Karpas-422 (cell line): ENCODE results near the gene FXYD2. TPM values are rescaled to one million over a fixed set of nuclear protein-coding genes. Genes with fewer than 3 reads are reported as not detected.

Experiments used
- DNase-seq: peaks from one replicate; pipeline ENCODE4 v3.0.0-alpha.2; 2015
- H2AFZ ChIP-seq: fragments of 200-600 bp; sonication (generic); 2 replicates; pipeline ENCODE4 v1.6.1; 2014; ENCODE audit warnings: antibody characterized with exemption, low read length, mixed read lengths
- H3K27ac ChIP-seq: fragments of 200-600 bp; sonication (generic); 2 replicates; pipeline ENCODE4 v1.5.1; 2014; ENCODE audit warnings: mild to moderate bottlenecking, low read length, moderate library complexity
- H3K27me3 ChIP-seq: fragments of 200-600 bp; sonication (generic); 2 replicates; pipeline ENCODE4 v1.6.1; 2014; ENCODE audit warnings: low read length, mixed read lengths
- H3K36me3 ChIP-seq: fragments of 200-600 bp; sonication (generic); 2 replicates; pipeline ENCODE4 v1.6.1; 2014; ENCODE audit warnings: low read length, mixed read lengths; ENCODE audit not compliant: insufficient read depth
- H3K4me1 ChIP-seq: fragments of 200-600 bp; sonication (generic); 2 replicates; pipeline ENCODE4 v1.6.1; 2014; ENCODE audit warnings: mild to moderate bottlenecking, low read length, mixed read lengths
- H3K4me2 ChIP-seq: fragments of 200-600 bp; sonication (generic); 2 replicates; pipeline ENCODE4 v1.6.1; 2014; ENCODE audit warnings: low read length, low read depth, mild to moderate bottlenecking; ENCODE audit not compliant: poor library complexity, severe bottlenecking
- H3K4me3 ChIP-seq: fragments of 200-600 bp; sonication (generic); 2 replicates; pipeline ENCODE4 v1.5.1; 2014; ENCODE audit warnings: mild to moderate bottlenecking, antibody characterized with exemption, low read length, mixed read lengths
- H3K79me2 ChIP-seq: fragments of 200-600 bp; sonication (generic); 2 replicates; pipeline ENCODE4 v1.6.1; 2014; ENCODE audit warnings: mild to moderate bottlenecking, low read length, mixed read lengths
- H3K9ac ChIP-seq: fragments of 200-600 bp; sonication (generic); 2 replicates; pipeline ENCODE4 v1.6.0; 2014; ENCODE audit warnings: low read length
- H3K9me2 ChIP-seq: fragments of 200-600 bp; sonication (generic), shearing (Covaris generic); replicated peaks from 2 replicates; pipeline ENCODE4 v1.6.0; 2014; ENCODE audit warnings: mild to moderate bottlenecking, low read length, moderate library complexity; ENCODE audit not compliant: insufficient read depth
- H3K9me3 ChIP-seq: fragments of 300-700, 200-600 bp; sonication (generic); 2 replicates; pipeline ENCODE4 v1.6.1; 2014; ENCODE audit warnings: low read length, mixed read lengths
- H4K20me1 ChIP-seq: fragments of 200-600 bp; sonication (generic); 2 replicates; pipeline ENCODE4 v1.6.1; 2014; ENCODE audit warnings: mild to moderate bottlenecking, antibody characterized with exemption, low read length, low read depth; ENCODE audit not compliant: insufficient read depth
- total RNA-seq: library from RNA; depleted of rRNA; stranded (reverse); fragments of >200 nt; shearing (Covaris generic); gene quantifications from 2 replicates; pipeline ENCODE4 v1.2.3, GENCODE V29; 2014; ENCODE audit warnings: low replicate concordance

FXYD2 gene
- total RNA-seq, 1 experiment from 2014 or later = 3.1 TPM

GRCh38 chr11:117852309-117852708, 27.8 kb upstream of the FXYD2 start:
- no peaks in the 10 kb centered on the region for H3K27me3 ChIP-seq
- H3K36me3 ChIP-seq = no peaks in the 10 kb centered on the region
- no peak overlapping the region for H3K4me3 ChIP-seq
- no peaks in the 10 kb centered on the region for H4K20me1 ChIP-seq
- no peak overlapping the region for H3K27ac ChIP-seq
- H3K4me1 ChIP-seq = no peaks in the 10 kb centered on the region
- no peaks in the 10 kb centered on the region for H3K9me3 ChIP-seq
- no peak overlapping the region for H3K4me2 ChIP-seq
- DNase-seq = no peak
- H3K9me2 ChIP-seq = no peaks in the 10 kb centered on the region
- no peaks in the 10 kb centered on the region for H3K79me2 ChIP-seq
- no peak overlapping the region for H3K9ac ChIP-seq
- no peak overlapping the region for H2AFZ ChIP-seq

- Histone ChIP-seq H2AFZ (no peak overlapping the region), H3K4me2 (no peak overlapping the region), H4K20me1 (no peaks in the 10 kb centered on the region), H3K27me3 (no peaks in the 10 kb centered on the region), H3K79me2 (no peaks in the 10 kb centered on the region), H3K27ac (no peak overlapping the region), H3K36me3 (no peaks in the 10 kb centered on the region), H3K4me3 (no peak overlapping the region), H3K9me3 (no peaks in the 10 kb centered on the region), H3K9me2 (no peaks in the 10 kb centered on the region), H3K4me1 (no peaks in the 10 kb centered on the region), H3K9ac (no peak overlapping the region)
- no peak for DNase-seq
These were observed 27.3 kb upstream of the FXYD2 start for GRCh38 chr11:117851852-117852251.

- no peak for DNase-seq
- no peak overlapping the region for H2AFZ ChIP-seq
- no peaks in the 10 kb centered on the region for H3K9me2 ChIP-seq
- no peaks in the 10 kb centered on the region for H4K20me1 ChIP-seq
- no peaks in the 10 kb centered on the region for H3K36me3 ChIP-seq
- no peak overlapping the region for H3K9ac ChIP-seq
- H3K9me3 ChIP-seq = no peaks in the 10 kb centered on the region
- H3K4me3 ChIP-seq = no peak overlapping the region
- H3K4me2 ChIP-seq = no peak overlapping the region
- no peaks in the 10 kb centered on the region for H3K79me2 ChIP-seq
- no peaks in the 10 kb centered on the region for H3K4me1 ChIP-seq
- no peak overlapping the region for H3K27ac ChIP-seq
- H3K27me3 ChIP-seq = no peaks in the 10 kb centered on the region
These were observed 26.6 kb upstream of the FXYD2 start for GRCh38 chr11:117851106-117851505.

- no peaks in the 10 kb centered on the region for H3K9me2 ChIP-seq
- no peaks in the 10 kb centered on the region for H3K36me3 ChIP-seq
- no peak overlapping the region for H3K4me3 ChIP-seq
- no peaks in the 10 kb centered on the region for H3K27me3 ChIP-seq
- no peaks in the 10 kb centered on the region for H3K79me2 ChIP-seq
- no peaks in the 10 kb centered on the region for H3K9me3 ChIP-seq
- H3K27ac ChIP-seq = no peak overlapping the region
- no peaks in the 10 kb centered on the region for H3K4me1 ChIP-seq
- DNase-seq = no peak
- no peak overlapping the region for H3K9ac ChIP-seq
- no peak overlapping the region for H3K4me2 ChIP-seq
- H4K20me1 ChIP-seq = no peaks in the 10 kb centered on the region
- H2AFZ ChIP-seq = no peak overlapping the region
These were observed 25.4 kb upstream of the FXYD2 start for GRCh38 chr11:117849781-117850414.

- Histone ChIP-seq H3K79me2 (no peaks in the 10 kb centered on the region), H2AFZ (no peak overlapping the region), H3K9ac (no peak overlapping the region), H3K9me2 (no peaks in the 10 kb centered on the region), H3K27me3 (no peaks in the 10 kb centered on the region), H3K9me3 (no peaks in the 10 kb centered on the region), H3K36me3 (no peaks in the 10 kb centered on the region), H3K4me3 (no peak overlapping the region), H3K27ac (no peak overlapping the region), H4K20me1 (no peaks in the 10 kb centered on the region), H3K4me2 (no peak overlapping the region), H3K4me1 (no peaks in the 10 kb centered on the region)
- DNase-seq = peak; percentile 82
These were observed 19.3 kb upstream of the FXYD2 start for GRCh38 chr11:117843666-117844484.

GRCh38 chr11:117842131-117842941, 17.8 kb upstream of the FXYD2 start:
- no peaks in the 10 kb centered on the region for H4K20me1 ChIP-seq
- no peak overlapping the region for H3K9ac ChIP-seq
- H3K9me3 ChIP-seq = no peaks in the 10 kb centered on the region
- no peak overlapping the region for H2AFZ ChIP-seq
- H3K27ac ChIP-seq = no peak overlapping the region
- no peak overlapping the region for H3K4me2 ChIP-seq
- no peaks in the 10 kb centered on the region for H3K27me3 ChIP-seq
- H3K36me3 ChIP-seq = no peaks in the 10 kb centered on the region
- no peak overlapping the region for H3K4me3 ChIP-seq
- no peaks in the 10 kb centered on the region for H3K79me2 ChIP-seq
- no peaks in the 10 kb centered on the region for H3K4me1 ChIP-seq
- H3K9me2 ChIP-seq = no peaks in the 10 kb centered on the region
- no peak for DNase-seq

GRCh38 chr11:117841551-117842031, 17.0 kb upstream of the FXYD2 start:
- H3K36me3 ChIP-seq = no peaks in the 10 kb centered on the region
- H3K9ac ChIP-seq = no peak overlapping the region
- DNase-seq = no peak
- H2AFZ ChIP-seq = no peak overlapping the region
- H3K4me1 ChIP-seq = no peaks in the 10 kb centered on the region
- no peak overlapping the region for H3K4me2 ChIP-seq
- no peaks in the 10 kb centered on the region for H4K20me1 ChIP-seq
- no peaks in the 10 kb centered on the region for H3K9me3 ChIP-seq
- no peak overlapping the region for H3K27ac ChIP-seq
- no peak overlapping the region for H3K4me3 ChIP-seq
- H3K9me2 ChIP-seq = no peaks in the 10 kb centered on the region
- no peaks in the 10 kb centered on the region for H3K79me2 ChIP-seq
- H3K27me3 ChIP-seq = no peaks in the 10 kb centered on the region
